Measurements from ENCODE around the gene NKX3-2. TPM values are rescaled to one million over a fixed set of nuclear protein-coding genes. Genes with fewer than 3 reads are reported as not detected.
A peak's percentile ranks its signal among the peaks of the same experiment; 100 is the strongest.

The NKX3-2 gene
- total RNA-seq, 1 donor from 2014 or later, result not detected

- peak overlapping the region; percentile 84 for H3K4me3 Mint-ChIP-seq
- ATAC-seq (ENCODE audit: low read depth), result no peak
- H3K27ac Mint-ChIP-seq, result peak overlapping the region; percentile 76
- intact Hi-C loops (cut with micrococcal nuclease), result loop anchor here (1.0 to 5.0 kb wide), 3 partner anchors 62 to 81 kb away; partner anchors contain the start of genes BOD1L1 and RAB28
- DNase-seq, result no peak
- CTCF ChIA-PET, result interaction anchor here (1.2 kb wide), 2 partner anchors 693 to 816 kb away, joined by 3 read pairs; no protein-coding TSS in a partner anchor
- H3K36me3 Mint-ChIP-seq (ENCODE audit: low read depth), result no peaks in the 10 kb centered on the region
- TF ChIP-seq, protein P1, sequence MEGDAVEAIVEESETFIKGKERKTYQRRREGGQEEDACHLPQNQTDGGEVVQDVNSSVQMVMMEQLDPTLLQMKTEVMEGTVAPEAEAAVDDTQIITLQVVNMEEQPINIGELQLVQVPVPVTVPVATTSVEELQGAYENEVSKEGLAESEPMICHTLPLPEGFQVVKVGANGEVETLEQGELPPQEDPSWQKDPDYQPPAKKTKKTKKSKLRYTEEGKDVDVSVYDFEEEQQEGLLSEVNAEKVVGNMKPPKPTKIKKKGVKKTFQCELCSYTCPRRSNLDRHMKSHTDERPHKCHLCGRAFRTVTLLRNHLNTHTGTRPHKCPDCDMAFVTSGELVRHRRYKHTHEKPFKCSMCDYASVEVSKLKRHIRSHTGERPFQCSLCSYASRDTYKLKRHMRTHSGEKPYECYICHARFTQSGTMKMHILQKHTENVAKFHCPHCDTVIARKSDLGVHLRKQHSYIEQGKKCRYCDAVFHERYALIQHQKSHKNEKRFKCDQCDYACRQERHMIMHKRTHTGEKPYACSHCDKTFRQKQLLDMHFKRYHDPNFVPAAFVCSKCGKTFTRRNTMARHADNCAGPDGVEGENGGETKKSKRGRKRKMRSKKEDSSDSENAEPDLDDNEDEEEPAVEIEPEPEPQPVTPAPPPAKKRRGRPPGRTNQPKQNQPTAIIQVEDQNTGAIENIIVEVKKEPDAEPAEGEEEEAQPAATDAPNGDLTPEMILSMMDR (IDR thresholded peaks at IDR 0.05), result no peak
- H3K27me3 Mint-ChIP-seq, result peaks cover 54% of the 10 kb centered on the region
- H3K4me1 Mint-ChIP-seq, result peaks cover 41% of the 10 kb centered on the region
- POLR2A ChIA-PET, result no interaction called here
- H3K9me3 Mint-ChIP-seq, result peaks cover 6% of the 10 kb centered on the region
These were observed 2.0 kb upstream of the NKX3-2 start for GRCh38 chr4:13546142-13546940.

DNA sequence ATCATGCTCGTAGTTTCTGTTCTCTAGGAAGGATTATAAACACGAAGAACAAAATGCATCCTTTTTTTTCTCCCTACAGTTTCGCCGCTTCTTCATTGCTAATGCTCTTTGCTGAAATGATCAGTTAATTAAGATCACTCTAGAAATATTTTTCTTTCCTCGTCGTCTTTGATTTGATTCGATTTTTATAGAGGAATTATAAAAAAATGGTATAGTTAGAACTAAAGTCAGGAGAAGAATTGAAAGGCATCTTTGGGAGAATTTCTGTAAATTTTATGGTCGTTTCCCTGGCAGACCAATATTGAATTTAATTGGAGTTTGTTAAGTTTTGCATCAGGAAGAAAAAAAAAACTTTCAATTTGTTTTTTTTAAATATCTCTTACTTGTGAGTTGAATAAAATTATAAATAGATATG is 1.1 kb upstream of the NKX3-2 start:
- H3K36me3 Mint-ChIP-seq (ENCODE audit: low read depth), result no peaks in the 10 kb centered on the region
- peaks cover 54% of the 10 kb centered on the region for H3K27me3 Mint-ChIP-seq
- POLR2A ChIA-PET, result no interaction called here
- H3K9me3 Mint-ChIP-seq, result peaks cover 6% of the 10 kb centered on the region
- peak overlapping the region; percentile 80 for H3K4me3 Mint-ChIP-seq
- TF ChIP-seq, protein P1 (IDR thresholded peaks at IDR 0.05), result no peak
- no peak for ATAC-seq (ENCODE audit: low read depth)
- CTCF ChIA-PET, result no interaction called here
- intact Hi-C loops (cut with micrococcal nuclease), result loop anchor here (5.0 kb wide), 2 partner anchors 67 to 82 kb away; partner anchors contain the start of gene BOD1L1
- DNase-seq, result no peak
- H3K4me1 Mint-ChIP-seq, result peaks cover 47% of the 10 kb centered on the region
- no peak overlapping the region for H3K27ac Mint-ChIP-seq

DNA sequence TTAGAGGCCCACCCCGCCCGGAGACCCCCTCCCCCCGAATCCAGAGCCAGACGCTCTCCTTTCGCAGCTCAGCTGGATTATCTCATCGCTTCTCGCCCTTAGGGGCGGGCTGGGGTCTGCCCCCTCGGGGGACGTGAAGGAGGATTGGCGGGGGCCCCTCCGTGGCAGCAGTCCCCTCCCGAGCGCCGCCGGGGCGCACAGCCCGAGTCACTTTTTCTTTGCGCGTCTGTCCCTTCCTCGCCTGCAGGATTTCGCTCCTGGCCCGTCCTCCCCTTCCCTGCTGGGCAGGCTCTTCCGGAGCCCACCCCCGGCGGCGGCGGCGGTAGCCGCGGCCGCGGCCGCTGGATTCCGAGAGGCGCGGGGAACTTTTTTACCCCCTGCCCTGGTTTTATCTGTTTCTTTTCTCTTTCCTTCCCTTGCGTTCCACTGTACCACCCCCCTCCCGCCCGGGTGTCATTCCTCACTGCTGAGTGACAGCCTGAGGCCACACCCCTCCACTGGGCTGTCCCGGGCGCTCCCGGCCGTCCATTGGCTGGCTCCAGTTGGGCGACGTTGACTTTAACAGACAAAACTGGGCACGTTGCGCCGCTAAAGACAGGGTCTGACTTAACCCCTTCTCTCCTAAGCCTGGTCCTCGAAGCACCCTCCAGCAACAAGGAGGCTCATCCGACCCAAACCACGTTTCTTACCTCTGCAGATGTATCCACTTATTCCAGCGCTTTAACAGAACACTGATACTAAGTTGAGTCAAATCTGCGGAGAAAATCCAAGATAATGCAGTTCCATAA is 492 bp upstream of the NKX3-2 start:
- Mint-ChIP-seq H3K4me3 (peak overlapping the region; percentile 80), H3K27me3 (peaks cover 55% of the 10 kb centered on the region), H3K4me1 (peaks cover 47% of the 10 kb centered on the region), H3K27ac (no peak overlapping the region), H3K36me3 (ENCODE audit: low read depth) (no peaks in the 10 kb centered on the region), H3K9me3 (peaks cover 6% of the 10 kb centered on the region)
- TF ChIP-seq, protein P1 (IDR thresholded peaks at IDR 0.05), result no peak
- peak; percentile 35 for DNase-seq
- ChIA-PET POLR2A (no interaction called here), CTCF (no interaction called here)
- ATAC-seq (ENCODE audit: low read depth), result no peak
- intact Hi-C loops (cut with micrococcal nuclease), result loop anchor here (5.0 kb wide), 2 partner anchors 68 to 83 kb away; partner anchors contain the start of gene BOD1L1

GRCh38 chr4:13543032-13543838 is 1.1 kb downstream of the NKX3-2 start:
- Mint-ChIP-seq H3K4me3 (peak overlapping the region; percentile 48), H3K27me3 (peaks cover 60% of the 10 kb centered on the region), H3K27ac (no peak overlapping the region), H3K36me3 (ENCODE audit: low read depth) (peaks cover 2% of the 10 kb centered on the region), H3K9me3 (peaks cover 6% of the 10 kb centered on the region), H3K4me1 (peaks cover 41% of the 10 kb centered on the region)
- TF ChIP-seq, protein P1 (IDR thresholded peaks at IDR 0.05), result no peak
- ATAC-seq (ENCODE audit: low read depth), result no peak
- peak; percentile 18 for DNase-seq
- intact Hi-C loops (cut with micrococcal nuclease), result loop anchor here (1.0 kb wide), 1 partner anchor 12 kb away; no protein-coding TSS in a partner anchor
- POLR2A ChIA-PET, result no interaction called here
- CTCF ChIA-PET, result no interaction called here
